OCI-LY7 (cell line): ENCODE results near the gene MIER3. TPM values are rescaled to one million over a fixed set of nuclear protein-coding genes. Genes with fewer than 3 reads are reported as not detected.

Experiments used
- Bru-seq: library from RNA; stranded (reverse); fragments of 400-500 nt; gene quantifications from one replicate; lab custom pipeline; 2021; lab: Mats Ljungman, UMichigan
- BruChase-seq, 2 experiments: library from RNA; stranded (reverse); fragments of 400-500 nt; gene quantifications; one replicate each; lab custom pipeline; 2021; lab: Mats Ljungman, UMichigan
- BruUV-seq: library from RNA; stranded (reverse); fragments of 400-500 nt; replicated peaks from 2 replicates; lab custom pipeline; 2021; lab: Mats Ljungman, UMichigan
- CTCF ChIA-PET: fragments of 300-600 bp; sonication (Branson Sonifier 250); formaldehyde crosslinking; loops from one replicate; lab custom pipeline; 2022; ENCODE audit warnings: antibody characterized with exemption; ENCODE audit not compliant: unreplicated experiment; lab: Charles Lee
- POLR2A ChIA-PET: fragments of 300-600 bp; sonication (Branson Sonifier 250); formaldehyde crosslinking; loops from one replicate; lab custom pipeline; 2022; ENCODE audit warnings: antibody characterized with exemption; lab: Charles Lee
- DNase-seq: peaks from one replicate; pipeline ENCODE4 v3.0.0-alpha.2; 2015; ENCODE audit warnings: low spot score
- H2AFZ ChIP-seq: fragments of 200-600 bp; sonication (generic), shearing (Covaris generic); 2 replicates; pipeline ENCODE4 v1.6.1; 2014; ENCODE audit warnings: mild to moderate bottlenecking, antibody characterized with exemption, low read length, moderate library complexity
- H3K27ac ChIP-seq: fragments of 200-600 bp; sonication (generic); 2 replicates; pipeline ENCODE4 v1.5.1; 2014; ENCODE audit warnings: mixed run types, low read depth, mild to moderate bottlenecking, moderate library complexity, low read length, inconsistent platforms; ENCODE audit not compliant: poor library complexity, severe bottlenecking
- H3K36me3 ChIP-seq: fragments of 200-600 bp; sonication (generic); 2 replicates; pipeline ENCODE4 v1.6.1; 2014; ENCODE audit warnings: mild to moderate bottlenecking, antibody characterized with exemption, low read length, moderate library complexity, mixed read lengths; ENCODE audit not compliant: insufficient read depth
- H3K4me1 ChIP-seq: fragments of 200-600 bp; sonication (generic); 2 replicates; pipeline ENCODE4 v1.5.1; 2014; ENCODE audit warnings: mild to moderate bottlenecking, low read length; ENCODE audit not compliant: insufficient read depth, poor library complexity, severe bottlenecking
- H3K4me2 ChIP-seq: fragments of 200-600 bp; sonication (generic); 2 replicates; pipeline ENCODE4 v1.6.1; 2014; ENCODE audit warnings: mild to moderate bottlenecking, low read length
- H3K4me3 ChIP-seq: fragments of 200-600 bp; sonication (generic); 2 replicates; pipeline ENCODE4 v1.5.1; 2014; ENCODE audit warnings: mild to moderate bottlenecking, low read depth, low read length; ENCODE audit not compliant: poor library complexity, severe bottlenecking
- H3K79me2 ChIP-seq: fragments of 200-600 bp; sonication (generic); 2 replicates; pipeline ENCODE4 v1.6.1; 2016; ENCODE audit warnings: low read depth, mild to moderate bottlenecking, low read length, moderate library complexity, mixed read lengths; ENCODE audit not compliant: insufficient read depth
- H3K9me2 ChIP-seq: fragments of 200-600 bp; sonication (generic); 2 replicates; pipeline ENCODE4 v1.6.1; 2016; ENCODE audit warnings: mild to moderate bottlenecking, low read length, mixed read lengths; ENCODE audit not compliant: insufficient read depth
- H3K9me3 ChIP-seq: fragments of 200-600 bp; sonication (generic); 2 replicates; pipeline ENCODE4 v1.6.1; 2014; ENCODE audit warnings: mild to moderate bottlenecking, mixed run types, low read length, mixed read lengths
- H4K20me1 ChIP-seq: fragments of 200-600 bp; sonication (generic); 2 replicates; pipeline ENCODE4 v1.6.1; 2014; ENCODE audit warnings: mild to moderate bottlenecking, antibody characterized with exemption, low read length, moderate library complexity, mixed read lengths; ENCODE audit not compliant: insufficient read depth
- EZH2phosphoT487 ChIP-seq: fragments of 200-600 bp; sonication (generic); IDR thresholded peaks from 2 replicates; pipeline ENCODE4 v1.6.1; 2018; ENCODE audit warnings: low read depth, borderline replicate concordance, mild to moderate bottlenecking, mixed run types, antibody characterized with exemption, low read length, moderate library complexity, mixed read lengths
- intact Hi-C: fragments of 100-400 bp; cut with micrococcal nuclease; formaldehyde crosslinking; loops from one replicate; pipeline ENCODE4 v1.10.0; 2022; ENCODE audit not compliant: unreplicated experiment
- long read RNA-seq: library from polyadenylated mRNA; stranded (forward); transcript quantifications from one replicate; pipeline ENCODE4 v2.0.0, GENCODE V29; 2022
- total RNA-seq, 2 experiments: library from RNA; depleted of rRNA in 1 of 2; stranded (reverse); fragments of >200 nt in 1 of 2; shearing (Covaris generic) in 1 of 2; gene quantifications; 2 replicates each; pipeline ENCODE4 v1.2.3, GENCODE V29; 2014 to 2022
- TF ChIP-seq, protein P1 (sequence below): fragments of 200-600 bp; sonication (generic); conservative IDR thresholded peaks from 2 replicates; pipeline ENCODE4 v1.5.1; 2014; ENCODE audit warnings: mild to moderate bottlenecking, antibody characterized with exemption, low read length, moderate library complexity, mixed read lengths

The MIER3 gene, protein sequence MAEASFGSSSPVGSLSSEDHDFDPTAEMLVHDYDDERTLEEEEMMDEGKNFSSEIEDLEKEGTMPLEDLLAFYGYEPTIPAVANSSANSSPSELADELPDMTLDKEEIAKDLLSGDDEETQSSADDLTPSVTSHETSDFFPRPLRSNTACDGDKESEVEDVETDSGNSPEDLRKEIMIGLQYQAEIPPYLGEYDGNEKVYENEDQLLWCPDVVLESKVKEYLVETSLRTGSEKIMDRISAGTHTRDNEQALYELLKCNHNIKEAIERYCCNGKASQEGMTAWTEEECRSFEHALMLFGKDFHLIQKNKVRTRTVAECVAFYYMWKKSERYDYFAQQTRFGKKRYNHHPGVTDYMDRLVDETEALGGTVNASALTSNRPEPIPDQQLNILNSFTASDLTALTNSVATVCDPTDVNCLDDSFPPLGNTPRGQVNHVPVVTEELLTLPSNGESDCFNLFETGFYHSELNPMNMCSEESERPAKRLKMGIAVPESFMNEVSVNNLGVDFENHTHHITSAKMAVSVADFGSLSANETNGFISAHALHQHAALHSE
- total RNA-seq (2014; rRNA removed; shearing (Covaris generic)) (12.6 and 51.9 TPM in 2 replicates), total RNA-seq (2022) (25.3 and 29.2 TPM in 2 replicates), Bru-seq, nascent RNA (percentile 82 among the genes with signal in this experiment), BruChase-seq, experiment 1, labeled RNA remaining after a 6-hour chase (percentile 66 among the genes with signal in this experiment), BruChase-seq, experiment 2, labeled RNA remaining after a 2-hour chase (percentile 87 among the genes with signal in this experiment)
- long read RNA-seq, partial matches to known transcripts: 2 of 12 reads
- long read RNA-seq, other reads (novel, unspliced or antisense): 10 of 12 reads

DNA sequence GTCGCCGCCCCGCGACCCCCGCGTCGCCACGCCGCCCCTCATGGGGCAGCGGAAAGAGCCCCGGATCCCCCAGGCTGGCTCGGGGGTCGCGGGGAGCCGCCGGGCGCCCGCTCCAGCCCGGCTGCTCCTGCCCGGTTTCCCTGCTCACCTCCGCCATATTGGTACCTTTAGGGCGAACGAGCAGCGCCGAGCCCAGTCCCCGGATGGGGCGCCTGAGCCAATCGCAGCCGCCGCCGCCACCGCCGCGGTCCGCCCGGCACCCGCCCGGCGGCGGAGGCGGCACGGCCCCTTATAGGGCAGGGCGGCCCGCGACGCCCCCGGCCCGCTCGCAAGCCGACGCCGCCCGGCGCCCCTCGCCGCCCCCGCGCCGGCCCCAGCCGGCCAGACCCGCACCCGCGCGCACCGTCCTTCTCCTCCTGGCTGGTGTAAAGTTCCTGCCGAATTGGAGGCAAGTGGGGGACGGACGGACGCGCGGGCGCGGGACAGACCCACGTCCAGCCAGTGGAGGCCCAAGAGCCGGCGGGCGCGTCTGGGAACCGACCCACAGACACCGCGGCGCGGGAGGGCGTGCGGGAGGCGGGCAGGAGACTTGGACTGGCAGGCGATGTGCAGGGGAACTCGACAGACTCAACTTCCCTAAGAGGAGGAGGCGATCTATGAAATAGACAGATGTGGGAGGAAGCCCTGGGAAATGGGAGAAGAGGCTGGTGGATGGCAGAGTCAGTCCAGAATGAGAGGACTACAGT is at the start of gene MIER3:
TSS of gene MIER3 (minus strand) at position 178 of the 746 bp plus-strand sequence. CDS start at position 157, 21 bp downstream.
- Histone ChIP-seq H3K4me2 (peak within 1 kb of the TSS; percentile 89), H3K79me2 (peaks cover 10% of the 10 kb centered on the region; the same call in 1 of the 2 replicates), H3K9me2 (no peaks in the 10 kb centered on the region), H3K4me1 (peaks cover 16% of the 10 kb centered on the region), H3K9me3 (no peaks in the 10 kb centered on the region), H3K4me3 (peak within 1 kb of the TSS; percentile 96), H3K27ac (peak within 1 kb of the TSS; percentile 42), H4K20me1 (peaks cover 7% of the 10 kb centered on the region; the same call in 1 of the 2 replicates), H3K36me3 (peaks cover 24% of the 10 kb centered on the region), H2AFZ (peak within 1 kb of the TSS; percentile 86)
- POLR2A ChIA-PET: no interaction called here
- TF ChIP-seq, protein P1, sequence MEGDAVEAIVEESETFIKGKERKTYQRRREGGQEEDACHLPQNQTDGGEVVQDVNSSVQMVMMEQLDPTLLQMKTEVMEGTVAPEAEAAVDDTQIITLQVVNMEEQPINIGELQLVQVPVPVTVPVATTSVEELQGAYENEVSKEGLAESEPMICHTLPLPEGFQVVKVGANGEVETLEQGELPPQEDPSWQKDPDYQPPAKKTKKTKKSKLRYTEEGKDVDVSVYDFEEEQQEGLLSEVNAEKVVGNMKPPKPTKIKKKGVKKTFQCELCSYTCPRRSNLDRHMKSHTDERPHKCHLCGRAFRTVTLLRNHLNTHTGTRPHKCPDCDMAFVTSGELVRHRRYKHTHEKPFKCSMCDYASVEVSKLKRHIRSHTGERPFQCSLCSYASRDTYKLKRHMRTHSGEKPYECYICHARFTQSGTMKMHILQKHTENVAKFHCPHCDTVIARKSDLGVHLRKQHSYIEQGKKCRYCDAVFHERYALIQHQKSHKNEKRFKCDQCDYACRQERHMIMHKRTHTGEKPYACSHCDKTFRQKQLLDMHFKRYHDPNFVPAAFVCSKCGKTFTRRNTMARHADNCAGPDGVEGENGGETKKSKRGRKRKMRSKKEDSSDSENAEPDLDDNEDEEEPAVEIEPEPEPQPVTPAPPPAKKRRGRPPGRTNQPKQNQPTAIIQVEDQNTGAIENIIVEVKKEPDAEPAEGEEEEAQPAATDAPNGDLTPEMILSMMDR: no peak
- no peak for TF ChIP-seq EZH2phosphoT487
- DNase-seq: peak; percentile 85
- CTCF ChIA-PET: no interaction called here
- no TSS peak for BruUV-seq
- intact Hi-C loops: loop anchor here (1.0 to 5.0 kb wide), 3 partner anchors 43 to 270 kb away; partner anchors contain the start of gene SETD9

DNA sequence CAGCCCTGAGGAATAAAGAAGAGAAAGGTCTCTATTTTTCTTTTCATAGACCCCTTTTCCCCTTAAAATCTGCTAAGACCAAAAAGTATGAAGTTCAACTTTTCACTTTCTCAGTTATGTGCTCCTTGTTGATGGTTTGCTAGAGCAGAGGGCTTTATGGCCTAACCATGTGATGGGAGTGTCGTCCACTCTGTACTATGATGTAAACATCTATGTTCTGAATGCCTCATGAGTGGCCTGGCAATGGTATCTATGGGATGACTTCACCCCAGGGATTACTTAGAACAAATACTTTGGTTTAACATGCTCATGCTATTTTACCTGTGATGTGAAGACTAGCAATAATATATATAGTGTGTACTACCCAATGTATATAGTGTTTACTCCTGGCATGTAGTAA is 43.7 kb upstream of the MIER3 start:
- Histone ChIP-seq H3K9me2 (no peaks in the 10 kb centered on the region), H4K20me1 (no peaks in the 10 kb centered on the region), H3K79me2 (no peaks in the 10 kb centered on the region), H3K4me1 (no peaks in the 10 kb centered on the region), H2AFZ (no peak overlapping the region), H3K27ac (no peak overlapping the region), H3K4me2 (no peak overlapping the region), H3K4me3 (no peak overlapping the region), H3K36me3 (no peaks in the 10 kb centered on the region), H3K9me3 (no peaks in the 10 kb centered on the region)
- POLR2A ChIA-PET: interaction anchor here (0.6 kb wide), 2 partner anchors 117 to 787 kb away, joined by 3 read pairs; no protein-coding TSS in a partner anchor
- intact Hi-C loops: no loop called here
- no peak for TF ChIP-seq EZH2phosphoT487
- TF ChIP-seq, protein P1: no peak
- no TSS peak for BruUV-seq
- no peak for DNase-seq
- CTCF ChIA-PET: no interaction called here
